ENCODE measurements around the gene DNAJC1. TPM values are rescaled to one million over a fixed set of nuclear protein-coding genes. Genes with fewer than 3 reads are reported as not detected.
A peak's percentile ranks its signal among the peaks of the same experiment; 100 is the strongest.

The DNAJC1 gene
- total RNA-seq, 6 experiments from 2014 or later, result 16.0 to 106 (median 27.8) TPM

DNA sequence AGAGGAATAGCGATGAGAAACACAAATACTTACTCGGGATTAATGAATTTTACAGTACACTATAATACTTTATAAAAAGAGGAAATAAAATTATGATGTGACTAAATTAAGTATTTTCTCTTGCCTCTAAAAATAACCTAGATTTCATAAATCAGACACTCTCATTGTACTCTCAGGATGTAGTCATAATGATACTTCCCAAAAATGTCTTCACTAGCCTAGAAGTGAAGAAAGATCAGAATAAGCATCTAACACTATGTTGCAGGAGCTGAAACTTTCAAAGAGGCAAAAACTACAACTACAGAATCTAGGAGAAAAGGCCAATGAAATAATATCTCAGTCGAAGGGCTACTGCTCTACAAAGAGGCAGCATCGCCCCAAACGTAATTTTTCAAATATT, 49.4 kb downstream of the DNAJC1 start:
- Histone ChIP-seq H3K27me3 (no peaks in the 10 kb centered on the region), H3K36me3 (no peaks in the 10 kb centered on the region), H3K4me3 (no peak overlapping the region), H3K27ac (no peak overlapping the region), H3K9me3 (no peaks in the 10 kb centered on the region), H3K4me1 (no peaks in the 10 kb centered on the region)
- 45% methylated on average over 5 of the region's 5 CpGs for WGBS (ENCODE audit: insufficient coverage, low coverage, low lambda C conversion rate, missing lambda C conversion rate)
- ATAC-seq (peak in 2 of 4 donors; percentile 25 to 31), DNase-seq (no peak)
- no peak for TF ChIP-seq POLR2A (IDR thresholded peaks at IDR 0.05)
- TF ChIP-seq, protein P1, sequence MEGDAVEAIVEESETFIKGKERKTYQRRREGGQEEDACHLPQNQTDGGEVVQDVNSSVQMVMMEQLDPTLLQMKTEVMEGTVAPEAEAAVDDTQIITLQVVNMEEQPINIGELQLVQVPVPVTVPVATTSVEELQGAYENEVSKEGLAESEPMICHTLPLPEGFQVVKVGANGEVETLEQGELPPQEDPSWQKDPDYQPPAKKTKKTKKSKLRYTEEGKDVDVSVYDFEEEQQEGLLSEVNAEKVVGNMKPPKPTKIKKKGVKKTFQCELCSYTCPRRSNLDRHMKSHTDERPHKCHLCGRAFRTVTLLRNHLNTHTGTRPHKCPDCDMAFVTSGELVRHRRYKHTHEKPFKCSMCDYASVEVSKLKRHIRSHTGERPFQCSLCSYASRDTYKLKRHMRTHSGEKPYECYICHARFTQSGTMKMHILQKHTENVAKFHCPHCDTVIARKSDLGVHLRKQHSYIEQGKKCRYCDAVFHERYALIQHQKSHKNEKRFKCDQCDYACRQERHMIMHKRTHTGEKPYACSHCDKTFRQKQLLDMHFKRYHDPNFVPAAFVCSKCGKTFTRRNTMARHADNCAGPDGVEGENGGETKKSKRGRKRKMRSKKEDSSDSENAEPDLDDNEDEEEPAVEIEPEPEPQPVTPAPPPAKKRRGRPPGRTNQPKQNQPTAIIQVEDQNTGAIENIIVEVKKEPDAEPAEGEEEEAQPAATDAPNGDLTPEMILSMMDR (IDR thresholded peaks at IDR 0.05), result no peak
- intact Hi-C loops (cut with DNase I), result loop anchor here in 1 of 2 donors (5.0 to 10.0 kb wide), 2 partner anchors 459 to 677 kb away; no protein-coding TSS in a partner anchor

DNA sequence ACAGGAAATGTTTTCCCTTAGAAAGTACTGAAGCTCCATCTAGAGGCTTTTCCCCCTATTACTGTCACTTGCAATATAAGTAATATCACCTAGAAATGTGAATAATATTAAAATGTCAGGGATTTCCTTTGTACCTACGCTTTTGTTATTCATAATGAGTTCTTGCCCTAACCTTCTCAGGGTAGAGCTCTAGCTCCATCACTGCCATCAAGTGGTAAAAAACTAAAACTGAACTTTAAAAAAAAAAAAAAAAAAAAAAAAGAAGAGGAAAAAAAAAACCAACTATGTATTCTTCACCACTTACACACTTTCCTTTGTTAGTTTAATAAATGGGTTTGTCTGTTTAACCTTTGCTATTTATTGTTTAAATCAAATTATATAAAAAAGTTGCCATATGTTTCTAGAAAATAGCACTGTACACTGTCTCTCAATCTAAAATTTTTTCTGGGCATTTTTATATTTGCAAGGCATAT, 49.9 kb downstream of the DNAJC1 start:
- WGBS (ENCODE audit: insufficient coverage, low coverage, low lambda C conversion rate, missing lambda C conversion rate), result 0% methylated on average over 1 of the region's 1 CpG
- no peak for DNase-seq
- H3K4me1 ChIP-seq, result no peaks in the 10 kb centered on the region
- ATAC-seq, result peak; percentile 52 to 74 (median 64)
- no peak overlapping the region for H3K27ac ChIP-seq
- H3K9me3 ChIP-seq, result no peaks in the 10 kb centered on the region
- H3K4me3 ChIP-seq, result no peak overlapping the region
- TF ChIP-seq, protein P1 (IDR thresholded peaks at IDR 0.05), result peak in 3 of 4 donors; percentile 46 to 51 (median 47)
- TF ChIP-seq POLR2A (IDR thresholded peaks at IDR 0.05), result no peak
- H3K36me3 ChIP-seq, result no peaks in the 10 kb centered on the region
- no peaks in the 10 kb centered on the region for H3K27me3 ChIP-seq
- intact Hi-C loops (cut with DNase I), result loop anchor here in 1 of 2 donors (5.0 to 10.0 kb wide), 2 partner anchors 459 to 676 kb away; no protein-coding TSS in a partner anchor

DNA sequence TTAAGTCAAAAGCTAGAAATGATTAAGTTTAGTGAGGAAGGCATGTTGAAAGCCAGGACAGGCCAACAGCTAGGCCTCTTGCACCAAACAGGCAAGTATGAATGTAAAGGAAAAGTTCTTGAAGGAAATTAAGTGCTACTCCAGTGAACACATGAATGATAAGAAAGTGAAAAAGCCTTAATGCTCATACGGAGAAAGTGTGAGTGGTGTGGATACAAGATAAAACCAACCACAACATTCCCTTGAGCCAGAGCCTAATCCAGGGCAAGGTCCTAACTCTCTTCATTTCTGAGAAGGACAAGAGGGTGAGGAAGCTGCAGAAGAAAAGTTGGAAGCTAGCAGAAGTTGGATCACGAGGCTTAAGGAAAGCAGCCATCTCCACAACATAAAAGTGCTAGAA, 53.0 kb downstream of the DNAJC1 start:
- Histone ChIP-seq H3K9me3 (no peaks in the 10 kb centered on the region), H3K27ac (no peak overlapping the region), H3K4me3 (no peak overlapping the region), H3K4me1 (no peaks in the 10 kb centered on the region), H3K27me3 (no peaks in the 10 kb centered on the region), H3K36me3 (no peaks in the 10 kb centered on the region)
- WGBS (ENCODE audit: insufficient coverage, low coverage, low lambda C conversion rate, missing lambda C conversion rate), result 77% methylated on average over 2 of the region's 2 CpGs
- ATAC-seq (no peak), DNase-seq (no peak)
- intact Hi-C loops (cut with DNase I), result loop anchor here in 1 of 2 donors (5.0 to 10.0 kb wide), 2 partner anchors 456 to 673 kb away; no protein-coding TSS in a partner anchor
- TF ChIP-seq, protein P1 (IDR thresholded peaks at IDR 0.05), result no peak
- TF ChIP-seq POLR2A (IDR thresholded peaks at IDR 0.05), result no peak

DNA sequence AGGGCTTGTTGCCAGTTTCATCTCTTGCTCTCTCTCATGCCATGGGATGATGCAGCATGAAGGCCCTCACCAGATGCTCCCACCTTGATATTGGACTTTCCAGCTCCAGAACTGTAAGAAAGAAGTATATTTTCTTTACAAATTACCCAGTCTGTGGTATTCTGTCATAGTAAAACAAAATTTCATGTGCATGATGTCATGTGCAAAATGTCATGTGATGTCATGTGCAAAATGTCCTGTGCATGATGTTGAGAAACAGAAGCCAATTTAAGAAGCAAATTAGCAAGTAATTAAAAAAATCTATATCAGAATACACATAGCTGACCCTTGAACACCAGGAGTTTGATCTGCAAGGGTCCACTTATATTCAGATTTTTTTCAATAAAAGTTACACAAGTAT, 56.6 kb downstream of the DNAJC1 start:
- DNase-seq, result no peak
- Histone ChIP-seq H3K4me3 (no peak overlapping the region), H3K27ac (no peak overlapping the region), H3K27me3 (no peaks in the 10 kb centered on the region), H3K4me1 (peaks cover 0 to 4% (median 0%) of the 10 kb centered on the region in 4 donors), H3K9me3 (no peaks in the 10 kb centered on the region), H3K36me3 (no peaks in the 10 kb centered on the region)
- intact Hi-C loops (cut with DNase I), result no loop called here
- ATAC-seq, result no peak
- no peak for TF ChIP-seq POLR2A (IDR thresholded peaks at IDR 0.05)
- TF ChIP-seq, protein P1 (IDR thresholded peaks at IDR 0.05), result no peak
